GM23338 (cell line): ENCODE data around the gene NMS. TPM values are rescaled to one million over a fixed set of nuclear protein-coding genes. Genes with fewer than 3 reads are reported as not detected.

Experiments used
- ATAC-seq: fragments of 200-7000 bp; cut with Tn5 transposase; 3 replicates; pipeline ENCODE4 v1.9.1; 2020
- DNase-seq: peaks from one replicate; pipeline ENCODE4 v3.0.0-alpha.2; 2015; ENCODE audit warnings: low spot score
- H2AFZ ChIP-seq: fragments of 200-600 bp; sonication (generic); 2 replicates; pipeline ENCODE4 v1.8.0; 2016; ENCODE audit warnings: antibody characterized with exemption, mild to moderate bottlenecking, moderate library complexity
- H3F3A ChIP-seq: fragments of 200-600 bp; sonication (generic); replicated peaks from 2 replicates; pipeline ENCODE4 v1.8.0; 2017; ENCODE audit warnings: antibody characterized with exemption, mixed run types, low read depth
- H3K27ac ChIP-seq: fragments of 200-600 bp; sonication (generic); 2 replicates; pipeline ENCODE4 v1.6.1; 2016; ENCODE audit warnings: low read depth
- H3K27me3 ChIP-seq: fragments of 200-600 bp; sonication (generic); 2 replicates; pipeline ENCODE4 v1.8.0; 2016; ENCODE audit warnings: mild to moderate bottlenecking, mixed run types, moderate library complexity; ENCODE audit not compliant: insufficient read depth
- H3K36me3 ChIP-seq: fragments of 200-600 bp; sonication (generic); 2 replicates; pipeline ENCODE4 v1.8.0; 2016; ENCODE audit warnings: mild to moderate bottlenecking; ENCODE audit not compliant: insufficient read depth
- H3K4me1 ChIP-seq: fragments of 200-600 bp; sonication (generic); 2 replicates; pipeline ENCODE4 v1.8.0; 2016; ENCODE audit warnings: mild to moderate bottlenecking, moderate library complexity; ENCODE audit not compliant: insufficient read depth
- H3K4me2 ChIP-seq: fragments of 200-600 bp; sonication (generic); 2 replicates; pipeline ENCODE4 v1.7.1; 2017; ENCODE audit warnings: mixed run types
- H3K4me3 ChIP-seq: fragments of 200-600 bp; sonication (generic); 2 replicates; pipeline ENCODE4 v1.6.1; 2016; ENCODE audit warnings: mixed run types
- H3K79me2 ChIP-seq: fragments of 200-600 bp; sonication (generic); replicated peaks from 2 replicates; pipeline ENCODE4 v1.8.0; 2017; ENCODE audit warnings: mild to moderate bottlenecking; ENCODE audit not compliant: insufficient read depth
- H3K9me2 ChIP-seq: fragments of 200-600 bp; sonication (generic); 2 replicates; pipeline ENCODE4 v1.8.0; 2017; ENCODE audit not compliant: insufficient read depth
- H4K20me1 ChIP-seq: fragments of 200-600 bp; sonication (generic); replicated peaks from 2 replicates; pipeline ENCODE4 v1.8.0; 2017; ENCODE audit warnings: mild to moderate bottlenecking; ENCODE audit not compliant: insufficient read depth
- H3K27ac Mint-ChIP-seq: 2 replicates; pipeline ENCODE4 v1.8.0; 2020; ENCODE audit warnings: inconsistent platforms, mild to moderate bottlenecking, moderate library complexity, mixed read lengths
- H3K27me3 Mint-ChIP-seq: 3 replicates; pipeline ENCODE4 v1.8.0; 2022; ENCODE audit warnings: low read depth, mild to moderate bottlenecking, moderate library complexity, mixed read lengths, inconsistent platforms; ENCODE audit not compliant: insufficient read depth, poor library complexity
- H3K36me3 Mint-ChIP-seq: 3 replicates; pipeline ENCODE4 v1.8.0; 2021; ENCODE audit warnings: low read depth, mild to moderate bottlenecking, inconsistent platforms, moderate library complexity, mixed read lengths
- H3K4me1 Mint-ChIP-seq: 3 replicates; pipeline ENCODE4 v1.8.0; 2020; ENCODE audit warnings: mild to moderate bottlenecking, inconsistent platforms, mixed read lengths
- H3K4me3 Mint-ChIP-seq: 3 replicates; pipeline ENCODE4 v1.8.0; 2021; ENCODE audit warnings: moderate library complexity, mild to moderate bottlenecking, inconsistent platforms, mixed read lengths
- H3K9me3 Mint-ChIP-seq: 3 replicates; pipeline ENCODE4 v1.8.0; 2020; ENCODE audit warnings: moderate library complexity, mild to moderate bottlenecking, inconsistent platforms, mixed read lengths
- EZH2 ChIP-seq: fragments of 200-600 bp; sonication (generic); IDR thresholded peaks from one replicate; pipeline ENCODE4 v1.8.0; 2017; ENCODE audit warnings: antibody characterized with exemption, mild to moderate bottlenecking, low read depth; ENCODE audit not compliant: unreplicated experiment
- EZH2phosphoT487 ChIP-seq: fragments of 200-600 bp; sonication (generic); IDR thresholded peaks from one replicate; pipeline ENCODE4 v1.8.1; 2018; ENCODE audit warnings: antibody characterized with exemption; ENCODE audit not compliant: unreplicated experiment
- JUNB ChIP-seq: IDR thresholded peaks from one replicate; pipeline ENCODE4 v1.6.1; 2016; ENCODE audit warnings: antibody characterized with exemption; ENCODE audit not compliant: unreplicated experiment
- NANOG ChIP-seq: IDR thresholded peaks from 2 replicates; pipeline ENCODE4 v1.6.1; 2016; ENCODE audit warnings: antibody characterized with exemption, borderline replicate concordance
- POLR2AphosphoS5 ChIP-seq: IDR thresholded peaks from 2 replicates; pipeline ENCODE4 v1.6.1; 2016; ENCODE audit warnings: antibody characterized with exemption, low read depth
- STAT1 ChIP-seq: IDR thresholded peaks from one replicate; pipeline ENCODE4 v1.6.1; 2016; ENCODE audit warnings: antibody characterized with exemption; ENCODE audit not compliant: unreplicated experiment
- ZNF114 ChIP-seq: fragments of 250-450 bp; sonication (Bioruptor Pico); IDR thresholded peaks from 2 replicates; pipeline ENCODE4 v1.5.0; 2020; ENCODE audit warnings: mild to moderate bottlenecking, moderate library complexity
- polyA plus RNA-seq: library from polyadenylated mRNA; unstranded; fragments of >200 nt; fragmentation: Nextera tagmentation; extraction: Ambion mirVana; gene quantifications from 2 replicates; pipeline ENCODE4 v1.2.1, GENCODE V29; 2016
- total RNA-seq: library from RNA; depleted of rRNA; stranded (reverse); fragments of >200 nt; shearing (Covaris generic); gene quantifications from 2 replicates; pipeline ENCODE4 v1.2.3, GENCODE V29; 2014
- TF ChIP-seq, protein P1 (sequence below), 2 experiments: fragments of 200-600 bp in 1 of 2; sonication (generic) in 1 of 2; conservative IDR thresholded peaks; 2 replicates each; pipeline versions ENCODE4 v1.5.1 to v1.6.1; 2016 to 2017; ENCODE audit warnings: antibody characterized with exemption in 2 of 2, low read depth in 2 of 2, mild to moderate bottlenecking in 2 of 2, moderate library complexity in 1 of 2
- TF ChIP-seq, protein P2 (sequence below): IDR thresholded peaks from 2 replicates; pipeline ENCODE4 v1.6.1; 2016; ENCODE audit warnings: antibody characterized with exemption
- TF ChIP-seq, protein P3 (sequence below): fragments of 250-450 bp; sonication (Bioruptor Pico); IDR thresholded peaks from 2 replicates; pipeline ENCODE4 v1.5.0; 2020; ENCODE audit warnings: mild to moderate bottlenecking, moderate library complexity

NMS gene
- total and polyA plus RNA-seq, 2 experiments from 2014 or later = not detected

DNA sequence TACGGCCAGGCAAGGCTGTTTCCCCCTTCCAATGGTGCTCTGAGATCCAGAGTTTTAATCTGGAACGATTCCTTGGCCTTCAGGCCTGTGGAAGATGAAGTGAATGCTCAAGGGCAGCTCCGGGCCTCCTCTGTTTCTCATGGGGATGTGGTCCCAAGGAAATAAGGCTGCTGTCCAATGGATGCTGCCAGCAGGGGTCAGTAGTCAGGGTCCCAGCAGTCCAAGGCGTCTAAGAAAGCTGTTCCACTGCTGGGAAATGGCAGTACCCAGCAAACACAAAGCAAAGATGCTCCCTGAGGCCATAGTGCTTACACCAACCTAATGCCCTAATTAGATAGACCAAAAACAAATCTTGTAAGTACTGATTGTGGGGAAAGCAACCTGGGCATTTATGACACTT lies 12.5 kb downstream of the NMS start:
- Mint-ChIP-seq H3K4me1 (no peaks in the 10 kb centered on the region), H3K27ac (no peak overlapping the region), H3K36me3 (no peaks in the 10 kb centered on the region), H3K9me3 (no peaks in the 10 kb centered on the region; the same call in 2 of the 3 replicates), H3K27me3 (peaks cover 3% of the 10 kb centered on the region), H3K4me3 (no peak overlapping the region)
- peak; percentile 28; the same call in 1 of the 3 replicates for ATAC-seq
- Histone ChIP-seq H4K20me1 (no peaks in the 10 kb centered on the region), H3K4me2 (no peak overlapping the region), H3K36me3 (no peaks in the 10 kb centered on the region), H3F3A (no peaks in the 10 kb centered on the region), H3K4me1 (no peaks in the 10 kb centered on the region), H3K9me2 (no peaks in the 10 kb centered on the region), H3K27ac (no peak overlapping the region), H3K79me2 (no peaks in the 10 kb centered on the region), H3K4me3 (no peak overlapping the region), H3K27me3 (no peaks in the 10 kb centered on the region), H2AFZ (no peak overlapping the region)
- TF ChIP-seq EZH2 = no peak
- TF ChIP-seq, protein P1, sequence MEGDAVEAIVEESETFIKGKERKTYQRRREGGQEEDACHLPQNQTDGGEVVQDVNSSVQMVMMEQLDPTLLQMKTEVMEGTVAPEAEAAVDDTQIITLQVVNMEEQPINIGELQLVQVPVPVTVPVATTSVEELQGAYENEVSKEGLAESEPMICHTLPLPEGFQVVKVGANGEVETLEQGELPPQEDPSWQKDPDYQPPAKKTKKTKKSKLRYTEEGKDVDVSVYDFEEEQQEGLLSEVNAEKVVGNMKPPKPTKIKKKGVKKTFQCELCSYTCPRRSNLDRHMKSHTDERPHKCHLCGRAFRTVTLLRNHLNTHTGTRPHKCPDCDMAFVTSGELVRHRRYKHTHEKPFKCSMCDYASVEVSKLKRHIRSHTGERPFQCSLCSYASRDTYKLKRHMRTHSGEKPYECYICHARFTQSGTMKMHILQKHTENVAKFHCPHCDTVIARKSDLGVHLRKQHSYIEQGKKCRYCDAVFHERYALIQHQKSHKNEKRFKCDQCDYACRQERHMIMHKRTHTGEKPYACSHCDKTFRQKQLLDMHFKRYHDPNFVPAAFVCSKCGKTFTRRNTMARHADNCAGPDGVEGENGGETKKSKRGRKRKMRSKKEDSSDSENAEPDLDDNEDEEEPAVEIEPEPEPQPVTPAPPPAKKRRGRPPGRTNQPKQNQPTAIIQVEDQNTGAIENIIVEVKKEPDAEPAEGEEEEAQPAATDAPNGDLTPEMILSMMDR (conservative IDR thresholded peaks at IDR 0.05; ENCODE audit: low read depth in 2 of 2) = peak; percentile 51 to 64
- DNase-seq = peak; percentile 38

GRCh38 chr2:100483895-100484294 lies 13.6 kb downstream of the NMS start:
- no peak overlapping the region for H3K27ac ChIP-seq
- no peak overlapping the region for H3K27ac Mint-ChIP-seq
- H3K9me2 ChIP-seq = no peaks in the 10 kb centered on the region
- no peaks in the 10 kb centered on the region for H3K36me3 Mint-ChIP-seq
- ATAC-seq (no peak), DNase-seq (no peak)
- H3K9me3 Mint-ChIP-seq = no peaks in the 10 kb centered on the region; the same call in 2 of the 3 replicates
- no peaks in the 10 kb centered on the region for H3K4me1 ChIP-seq
- H3K36me3 ChIP-seq = no peaks in the 10 kb centered on the region
- H3K4me1 Mint-ChIP-seq = no peaks in the 10 kb centered on the region
- peaks cover 6% of the 10 kb centered on the region for H3K27me3 Mint-ChIP-seq
- no peaks in the 10 kb centered on the region for H3F3A ChIP-seq
- no peaks in the 10 kb centered on the region for H3K79me2 ChIP-seq
- H3K4me3 Mint-ChIP-seq = no peak overlapping the region
- H3K4me2 ChIP-seq = no peak overlapping the region
- H4K20me1 ChIP-seq = no peaks in the 10 kb centered on the region
- TF ChIP-seq, protein P2, sequence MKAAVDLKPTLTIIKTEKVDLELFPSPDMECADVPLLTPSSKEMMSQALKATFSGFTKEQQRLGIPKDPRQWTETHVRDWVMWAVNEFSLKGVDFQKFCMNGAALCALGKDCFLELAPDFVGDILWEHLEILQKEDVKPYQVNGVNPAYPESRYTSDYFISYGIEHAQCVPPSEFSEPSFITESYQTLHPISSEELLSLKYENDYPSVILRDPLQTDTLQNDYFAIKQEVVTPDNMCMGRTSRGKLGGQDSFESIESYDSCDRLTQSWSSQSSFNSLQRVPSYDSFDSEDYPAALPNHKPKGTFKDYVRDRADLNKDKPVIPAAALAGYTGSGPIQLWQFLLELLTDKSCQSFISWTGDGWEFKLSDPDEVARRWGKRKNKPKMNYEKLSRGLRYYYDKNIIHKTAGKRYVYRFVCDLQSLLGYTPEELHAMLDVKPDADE = no peak
- TF ChIP-seq EZH2phosphoT487 (no peak), STAT1 (no peak), NANOG (no peak), POLR2AphosphoS5 (no peak), ZNF114 (no peak), JUNB (no peak)
- TF ChIP-seq, protein P3, sequence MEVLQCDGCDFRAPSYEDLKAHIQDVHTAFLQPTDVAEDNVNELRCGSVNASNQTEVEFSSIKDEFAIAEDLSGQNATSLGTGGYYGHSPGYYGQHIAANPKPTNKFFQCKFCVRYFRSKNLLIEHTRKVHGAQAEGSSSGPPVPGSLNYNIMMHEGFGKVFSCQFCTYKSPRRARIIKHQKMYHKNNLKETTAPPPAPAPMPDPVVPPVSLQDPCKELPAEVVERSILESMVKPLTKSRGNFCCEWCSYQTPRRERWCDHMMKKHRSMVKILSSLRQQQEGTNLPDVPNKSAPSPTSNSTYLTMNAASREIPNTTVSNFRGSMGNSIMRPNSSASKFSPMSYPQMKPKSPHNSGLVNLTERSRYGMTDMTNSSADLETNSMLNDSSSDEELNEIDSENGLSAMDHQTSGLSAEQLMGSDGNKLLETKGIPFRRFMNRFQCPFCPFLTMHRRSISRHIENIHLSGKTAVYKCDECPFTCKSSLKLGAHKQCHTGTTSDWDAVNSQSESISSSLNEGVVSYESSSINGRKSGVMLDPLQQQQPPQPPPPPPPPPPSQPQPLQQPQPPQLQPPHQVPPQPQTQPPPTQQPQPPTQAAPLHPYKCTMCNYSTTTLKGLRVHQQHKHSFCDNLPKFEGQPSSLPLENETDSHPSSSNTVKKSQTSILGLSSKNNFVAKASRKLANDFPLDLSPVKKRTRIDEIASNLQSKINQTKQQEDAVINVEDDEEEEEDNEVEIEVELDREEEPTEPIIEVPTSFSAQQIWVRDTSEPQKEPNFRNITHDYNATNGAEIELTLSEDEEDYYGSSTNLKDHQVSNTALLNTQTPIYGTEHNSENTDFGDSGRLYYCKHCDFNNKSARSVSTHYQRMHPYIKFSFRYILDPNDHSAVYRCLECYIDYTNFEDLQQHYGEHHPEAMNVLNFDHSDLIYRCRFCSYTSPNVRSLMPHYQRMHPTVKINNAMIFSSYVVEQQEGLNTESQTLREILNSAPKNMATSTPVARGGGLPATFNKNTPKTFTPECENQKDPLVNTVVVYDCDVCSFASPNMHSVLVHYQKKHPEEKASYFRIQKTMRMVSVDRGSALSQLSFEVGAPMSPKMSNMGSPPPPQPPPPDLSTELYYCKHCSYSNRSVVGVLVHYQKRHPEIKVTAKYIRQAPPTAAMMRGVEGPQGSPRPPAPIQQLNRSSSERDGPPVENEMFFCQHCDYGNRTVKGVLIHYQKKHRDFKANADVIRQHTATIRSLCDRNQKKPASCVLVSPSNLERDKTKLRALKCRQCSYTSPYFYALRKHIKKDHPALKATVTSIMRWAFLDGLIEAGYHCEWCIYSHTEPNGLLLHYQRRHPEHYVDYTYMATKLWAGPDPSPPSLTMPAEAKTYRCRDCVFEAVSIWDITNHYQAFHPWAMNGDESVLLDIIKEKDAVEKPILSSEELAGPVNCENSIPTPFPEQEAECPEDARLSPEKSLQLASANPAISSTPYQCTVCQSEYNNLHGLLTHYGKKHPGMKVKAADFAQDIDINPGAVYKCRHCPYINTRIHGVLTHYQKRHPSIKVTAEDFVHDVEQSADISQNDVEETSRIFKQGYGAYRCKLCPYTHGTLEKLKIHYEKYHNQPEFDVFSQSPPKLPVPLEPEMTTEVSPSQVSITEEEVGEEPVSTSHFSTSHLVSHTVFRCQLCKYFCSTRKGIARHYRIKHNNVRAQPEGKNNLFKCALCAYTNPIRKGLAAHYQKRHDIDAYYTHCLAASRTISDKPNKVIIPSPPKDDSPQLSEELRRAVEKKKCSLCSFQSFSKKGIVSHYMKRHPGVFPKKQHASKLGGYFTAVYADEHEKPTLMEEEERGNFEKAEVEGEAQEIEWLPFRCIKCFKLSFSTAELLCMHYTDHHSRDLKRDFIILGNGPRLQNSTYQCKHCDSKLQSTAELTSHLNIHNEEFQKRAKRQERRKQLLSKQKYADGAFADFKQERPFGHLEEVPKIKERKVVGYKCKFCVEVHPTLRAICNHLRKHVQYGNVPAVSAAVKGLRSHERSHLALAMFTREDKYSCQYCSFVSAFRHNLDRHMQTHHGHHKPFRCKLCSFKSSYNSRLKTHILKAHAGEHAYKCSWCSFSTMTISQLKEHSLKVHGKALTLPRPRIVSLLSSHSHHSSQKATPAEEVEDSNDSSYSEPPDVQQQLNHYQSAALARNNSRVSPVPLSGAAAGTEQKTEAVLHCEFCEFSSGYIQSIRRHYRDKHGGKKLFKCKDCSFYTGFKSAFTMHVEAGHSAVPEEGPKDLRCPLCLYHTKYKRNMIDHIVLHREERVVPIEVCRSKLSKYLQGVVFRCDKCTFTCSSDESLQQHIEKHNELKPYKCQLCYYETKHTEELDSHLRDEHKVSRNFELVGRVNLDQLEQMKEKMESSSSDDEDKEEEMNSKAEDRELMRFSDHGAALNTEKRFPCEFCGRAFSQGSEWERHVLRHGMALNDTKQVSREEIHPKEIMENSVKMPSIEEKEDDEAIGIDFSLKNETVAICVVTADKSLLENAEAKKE (CRISPR knock-in tag) = no peak
- H3K4me3 ChIP-seq = no peak overlapping the region
- H2AFZ ChIP-seq = no peak overlapping the region
- no peaks in the 10 kb centered on the region for H3K27me3 ChIP-seq
